ENCODE measurements around the gene CCDC33. TPM values are rescaled to one million over a fixed set of nuclear protein-coding genes. Genes with fewer than 3 reads are reported as not detected.

The CCDC33 gene
- total RNA-seq, 1 experiment from 2014 or later = 2.7 TPM

GRCh38 chr15:74245342-74245931 is 9.3 kb downstream of the CCDC33 start:
- CTCF ChIA-PET = interaction anchor here (0.6 to 0.9 kb wide), 3 partner anchors 9 to 217 kb away, joined by 3 to 5 read pairs (median 3); partner anchors contain the start of gene CCDC33

GRCh38 chr15:74250266-74250665 is 14.1 kb downstream of the CCDC33 start:
- intact Hi-C loops (cut with micrococcal nuclease; ENCODE audit: unreplicated experiment) = no loop called here
- TF ChIP-seq, protein P1, sequence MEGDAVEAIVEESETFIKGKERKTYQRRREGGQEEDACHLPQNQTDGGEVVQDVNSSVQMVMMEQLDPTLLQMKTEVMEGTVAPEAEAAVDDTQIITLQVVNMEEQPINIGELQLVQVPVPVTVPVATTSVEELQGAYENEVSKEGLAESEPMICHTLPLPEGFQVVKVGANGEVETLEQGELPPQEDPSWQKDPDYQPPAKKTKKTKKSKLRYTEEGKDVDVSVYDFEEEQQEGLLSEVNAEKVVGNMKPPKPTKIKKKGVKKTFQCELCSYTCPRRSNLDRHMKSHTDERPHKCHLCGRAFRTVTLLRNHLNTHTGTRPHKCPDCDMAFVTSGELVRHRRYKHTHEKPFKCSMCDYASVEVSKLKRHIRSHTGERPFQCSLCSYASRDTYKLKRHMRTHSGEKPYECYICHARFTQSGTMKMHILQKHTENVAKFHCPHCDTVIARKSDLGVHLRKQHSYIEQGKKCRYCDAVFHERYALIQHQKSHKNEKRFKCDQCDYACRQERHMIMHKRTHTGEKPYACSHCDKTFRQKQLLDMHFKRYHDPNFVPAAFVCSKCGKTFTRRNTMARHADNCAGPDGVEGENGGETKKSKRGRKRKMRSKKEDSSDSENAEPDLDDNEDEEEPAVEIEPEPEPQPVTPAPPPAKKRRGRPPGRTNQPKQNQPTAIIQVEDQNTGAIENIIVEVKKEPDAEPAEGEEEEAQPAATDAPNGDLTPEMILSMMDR (IDR thresholded peaks at IDR 0.05; ENCODE audit: unreplicated experiment) = no peak
- H3K36me3 Mint-ChIP-seq (ENCODE audit: insufficient read depth, unreplicated experiment) = no peaks in the 10 kb centered on the region
- H3K4me3 Mint-ChIP-seq (ENCODE audit: low read depth, unreplicated experiment) = no peak overlapping the region
- CTCF ChIA-PET = interaction anchor here (1.0 to 1.2 kb wide), 3 partner anchors 50 to 72 kb away, joined by 3 read pairs; no protein-coding TSS in a partner anchor
- no peak for DNase-seq
- H3K9me3 Mint-ChIP-seq (ENCODE audit: low read depth, unreplicated experiment) = no peaks in the 10 kb centered on the region
- no TSS peak for BruUV-seq (replicated peaks)
- no peak overlapping the region for H3K27ac Mint-ChIP-seq (ENCODE audit: unreplicated experiment)
- H3K27me3 Mint-ChIP-seq (ENCODE audit: unreplicated experiment) = peaks cover 36% of the 10 kb centered on the region
- H3K4me1 Mint-ChIP-seq (ENCODE audit: low read depth, unreplicated experiment) = peaks cover 6% of the 10 kb centered on the region

More at GRCh38 chr15:74245342-74245931, 9.3 kb downstream of the CCDC33 start:
- BruUV-seq (replicated peaks) = no TSS peak
- intact Hi-C loops (cut with micrococcal nuclease; ENCODE audit: unreplicated experiment) = loop anchor here (5.0 kb wide), 1 partner anchor 47 kb away; no protein-coding TSS in a partner anchor
- no peak overlapping the region for H3K4me3 Mint-ChIP-seq (ENCODE audit: low read depth, unreplicated experiment)
- no peak overlapping the region for H3K27ac Mint-ChIP-seq (ENCODE audit: unreplicated experiment)
- TF ChIP-seq, protein P1 (IDR thresholded peaks at IDR 0.05; ENCODE audit: unreplicated experiment) = no peak
- peaks cover 4% of the 10 kb centered on the region for H3K36me3 Mint-ChIP-seq (ENCODE audit: insufficient read depth, unreplicated experiment)
- H3K27me3 Mint-ChIP-seq (ENCODE audit: unreplicated experiment) = peaks cover 12% of the 10 kb centered on the region
- no peaks in the 10 kb centered on the region for H3K9me3 Mint-ChIP-seq (ENCODE audit: low read depth, unreplicated experiment)
- no peak for DNase-seq
- peaks cover 42% of the 10 kb centered on the region for H3K4me1 Mint-ChIP-seq (ENCODE audit: low read depth, unreplicated experiment)

DNA sequence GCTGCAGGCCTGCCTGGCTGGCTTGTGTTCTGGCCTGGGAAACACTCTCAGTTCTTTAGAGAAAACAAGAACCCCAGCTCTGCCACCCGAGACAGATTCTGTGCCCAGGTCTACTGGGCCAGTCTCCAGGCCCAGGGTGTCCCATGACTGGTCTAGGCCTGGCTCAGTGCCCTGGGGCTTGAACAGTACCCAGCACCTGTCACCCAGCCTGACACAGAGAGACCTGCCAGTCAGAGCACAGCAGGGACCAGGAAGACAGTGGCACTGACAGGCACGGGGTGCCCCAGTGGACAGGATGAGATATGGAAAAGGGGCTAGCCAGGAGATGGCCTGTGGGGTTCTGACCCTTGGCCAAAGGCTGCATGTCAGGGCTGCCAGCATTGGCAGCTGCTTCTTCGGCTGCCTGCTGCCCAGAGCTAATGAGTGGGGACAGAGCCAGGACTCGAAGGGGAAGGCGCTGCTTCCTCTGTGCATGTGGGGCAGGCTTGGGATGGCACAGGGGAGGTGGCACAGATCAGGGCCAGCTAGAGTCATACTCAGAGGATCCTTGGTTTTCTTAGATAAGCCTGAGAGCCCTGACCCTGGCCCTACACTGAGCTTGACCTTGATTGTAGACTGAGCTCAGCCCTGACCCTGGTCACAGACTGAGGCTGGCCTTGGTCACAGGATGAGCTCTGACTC is 15.1 kb downstream of the CCDC33 start:
- Mint-ChIP-seq H3K36me3 (ENCODE audit: insufficient read depth, unreplicated experiment) (no peaks in the 10 kb centered on the region), H3K27me3 (ENCODE audit: unreplicated experiment) (peaks cover 46% of the 10 kb centered on the region), H3K4me3 (ENCODE audit: low read depth, unreplicated experiment) (no peak overlapping the region), H3K27ac (ENCODE audit: unreplicated experiment) (no peak overlapping the region), H3K4me1 (ENCODE audit: low read depth, unreplicated experiment) (peaks cover 6% of the 10 kb centered on the region), H3K9me3 (ENCODE audit: low read depth, unreplicated experiment) (no peaks in the 10 kb centered on the region)
- intact Hi-C loops (cut with micrococcal nuclease; ENCODE audit: unreplicated experiment) = no loop called here
- CTCF ChIA-PET = interaction anchor here (0.6 to 1.5 kb wide), 4 partner anchors 9 to 167 kb away, joined by 3 to 4 read pairs (median 3); no protein-coding TSS in a partner anchor
- DNase-seq = no peak
- BruUV-seq (replicated peaks) = no TSS peak
- TF ChIP-seq, protein P1 (IDR thresholded peaks at IDR 0.05; ENCODE audit: unreplicated experiment) = no peak

- Mint-ChIP-seq H3K4me3 (ENCODE audit: low read depth, unreplicated experiment) (no peak overlapping the region), H3K27ac (ENCODE audit: unreplicated experiment) (no peak overlapping the region), H3K9me3 (ENCODE audit: low read depth, unreplicated experiment) (no peaks in the 10 kb centered on the region), H3K36me3 (ENCODE audit: insufficient read depth, unreplicated experiment) (no peaks in the 10 kb centered on the region), H3K27me3 (ENCODE audit: unreplicated experiment) (peaks cover 56% of the 10 kb centered on the region), H3K4me1 (ENCODE audit: low read depth, unreplicated experiment) (peaks cover 6% of the 10 kb centered on the region)
- intact Hi-C loops (cut with micrococcal nuclease; ENCODE audit: unreplicated experiment) = no loop called here
- no peak for DNase-seq
- BruUV-seq (replicated peaks) = no TSS peak
- CTCF ChIA-PET = interaction anchor here (1.5 kb wide), 1 partner anchor 10 kb away, joined by 4 read pairs; no protein-coding TSS in a partner anchor
- TF ChIP-seq, protein P1 (IDR thresholded peaks at IDR 0.05; ENCODE audit: unreplicated experiment) = no peak
Measured at GRCh38 chr15:74252291-74252690, 16.2 kb downstream of the CCDC33 start.

Measured in Calu3 (cell line).